Measurements from ENCODE around the gene DYRK2.

- TF ChIP-seq CTCF (IDR thresholded peaks at IDR 0.05 in 4 of 5, conservative IDR thresholded peaks at IDR 0.05 in 1 of 5), result no peak
- TF ChIP-seq POLR2A (IDR thresholded peaks at IDR 0.05), result no peak
These were observed 20.8 kb downstream of the DYRK2 start for GRCh38 chr12:67669217-67669933.

Data from gastrocnemius medialis (tissue), 4 donors.